GM12891 (cell line): ENCODE results near the gene SNX4.

Source experiments
- PAX5 ChIP-seq: IDR thresholded peaks from 2 replicates; pipeline ENCODE4 v1.6.1; 2011; ENCODE audit warnings: low read length, moderate library complexity, mild to moderate bottlenecking; ENCODE audit not compliant: insufficient read depth, severe bottlenecking
- POLR2A ChIP-seq: IDR thresholded peaks from 2 replicates; pipeline ENCODE4 v1.6.1; 2011; ENCODE audit warnings: low read depth, low read length, control low read depth
- POLR2AphosphoS5 ChIP-seq: IDR thresholded peaks from 2 replicates; pipeline ENCODE4 v1.6.1; 2011; ENCODE audit warnings: low read depth, low read length, control low read depth
- POU2F2 ChIP-seq: IDR thresholded peaks from 2 replicates; pipeline ENCODE4 v1.6.1; 2011; ENCODE audit warnings: low read depth, mild to moderate bottlenecking, control low read depth, low read length, moderate library complexity
- SPI1 ChIP-seq: IDR thresholded peaks from 2 replicates; pipeline ENCODE4 v1.6.1; 2011; ENCODE audit warnings: low read depth, low read length, control low read depth
- TAF1 ChIP-seq: IDR thresholded peaks from 2 replicates; pipeline ENCODE4 v1.6.1; 2011; ENCODE audit warnings: low read depth, low read length, control low read depth

DNA sequence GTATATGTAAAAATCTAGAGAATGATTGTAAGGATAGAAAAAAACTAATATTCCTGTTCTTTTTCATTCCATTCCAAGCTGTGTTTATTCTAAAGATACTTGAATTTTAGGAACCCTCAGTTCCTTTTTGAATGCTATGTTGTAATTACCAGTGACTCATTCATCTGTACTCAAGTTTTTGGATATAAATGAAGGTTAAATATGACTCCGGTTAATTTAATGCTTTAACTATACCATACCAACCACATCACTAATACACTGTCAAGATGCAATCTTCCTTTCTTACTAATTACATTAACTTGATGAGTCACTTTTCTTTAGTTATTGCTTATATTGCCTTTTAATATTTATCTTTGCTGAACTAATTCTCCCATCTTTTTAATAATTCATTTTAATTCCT, 76.1 kb downstream of the SNX4 start:
- no peak for TF ChIP-seq POLR2A
- no peak for TF ChIP-seq POLR2AphosphoS5
- TF ChIP-seq POU2F2: no peak
- TF ChIP-seq PAX5: no peak
- TF ChIP-seq TAF1: no peak
- TF ChIP-seq SPI1: no peak
